BJ (cell line): ENCODE measurements around the gene ADORA3. TPM values are rescaled to one million over a fixed set of nuclear protein-coding genes. Genes with fewer than 3 reads are reported as not detected.

Experiments used
- CTCF ChIA-PET: fragments of 350-600 bp; formaldehyde crosslinking; extraction: SDS; loops from one replicate; lab custom pipeline; 2021; ENCODE audit warnings: antibody characterized with exemption, inconsistent platforms; lab: Yijun Ruan, JAX
- POLR2A ChIA-PET: fragments of 300-600 bp; sonication (Branson Sonifier 250); formaldehyde crosslinking; extraction: SDS; loops from one replicate; lab custom pipeline; 2021; ENCODE audit warnings: antibody characterized with exemption; lab: Charles Lee
- DNase-seq: peaks from one replicate; pipeline ENCODE4 v3.0.0-alpha.2; 2011; ENCODE audit warnings: low read depth
- H3K27me3 ChIP-seq: 2 replicates; pipeline ENCODE4 v1.6.0; 2011; ENCODE audit warnings: low read length; ENCODE audit not compliant: control insufficient read depth, insufficient read depth
- H3K36me3 ChIP-seq: 2 replicates; pipeline ENCODE4 v1.5.1; 2011; ENCODE audit warnings: low read length; ENCODE audit not compliant: control insufficient read depth, insufficient read depth
- H3K4me3 ChIP-seq: 2 replicates; pipeline ENCODE4 v1.5.1; 2011; ENCODE audit warnings: low read depth, mild to moderate bottlenecking, control low read depth, low read length
- CTCF ChIP-seq: IDR thresholded peaks from 2 replicates; pipeline ENCODE4 v1.5.1; 2011; ENCODE audit warnings: low read depth, mild to moderate bottlenecking, control low read depth, inconsistent platforms, low read length, moderate library complexity; ENCODE audit not compliant: insufficient read depth
- polyA plus RNA-seq: library from polyadenylated mRNA; depleted of rRNA; stranded (reverse); fragments of >200 nt; gene quantifications from 2 replicates; pipeline ENCODE4 v1.2.3, GENCODE V29; 2011

ADORA3 gene
- polyA plus RNA-seq, 1 experiment, result not detected

DNA sequence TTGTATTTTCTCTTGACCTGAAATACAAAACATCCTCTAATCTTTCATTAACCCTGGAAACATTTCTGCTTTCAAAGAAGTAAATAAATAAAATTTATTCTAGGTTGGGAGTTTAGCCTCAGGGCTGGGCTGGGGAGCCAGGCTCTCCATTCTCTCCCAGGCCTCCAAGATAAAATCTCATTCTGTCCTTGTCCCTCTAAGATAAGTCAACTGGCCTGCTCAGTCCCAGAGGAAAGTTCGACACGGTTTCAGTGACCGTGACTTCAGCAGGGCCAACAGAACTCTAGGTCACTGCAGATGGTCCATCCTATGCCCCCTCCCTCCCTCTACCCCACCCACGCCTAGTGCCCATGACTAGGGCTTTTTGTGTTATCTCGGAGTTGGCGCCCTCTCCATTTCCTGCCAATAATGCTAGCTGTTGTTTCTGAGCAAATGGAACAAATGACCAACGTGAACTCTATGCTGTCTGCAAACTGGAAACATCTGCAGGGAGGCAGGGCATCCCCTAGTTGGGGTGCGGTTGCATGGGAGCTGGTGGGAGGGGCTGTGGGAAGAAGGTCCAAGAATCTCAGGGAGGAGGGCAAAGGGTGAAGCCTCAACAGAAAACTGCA is 10.1 kb upstream of the ADORA3 start:
- DNase-seq, result no peak
- Histone ChIP-seq H3K27me3 (no peaks in the 10 kb centered on the region), H3K36me3 (no peaks in the 10 kb centered on the region), H3K4me3 (no peak overlapping the region)
- no peak for TF ChIP-seq CTCF
- ChIA-PET POLR2A (no interaction called here), CTCF (no interaction called here)

GRCh38 chr1:111512931-111513330 is 9.5 kb upstream of the ADORA3 start:
- no peak overlapping the region for H3K4me3 ChIP-seq
- no peaks in the 10 kb centered on the region for H3K27me3 ChIP-seq
- no peak for DNase-seq
- no peak for TF ChIP-seq CTCF
- ChIA-PET CTCF (no interaction called here), POLR2A (no interaction called here)
- no peaks in the 10 kb centered on the region for H3K36me3 ChIP-seq

- no peak for DNase-seq
- CTCF ChIA-PET, result interaction anchor here (0.7 to 1.0 kb wide), 2 partner anchors 9 to 172 kb away, joined by 3 read pairs; partner anchors contain the start of genes ADORA3 and TMIGD3
- H3K4me3 ChIP-seq, result no peak overlapping the region
- H3K36me3 ChIP-seq, result no peaks in the 10 kb centered on the region
- no peaks in the 10 kb centered on the region for H3K27me3 ChIP-seq
- TF ChIP-seq CTCF, result no peak
- POLR2A ChIA-PET, result no interaction called here
Observed at GRCh38 chr1:111512132-111512889, 8.9 kb upstream of the ADORA3 start.

DNA sequence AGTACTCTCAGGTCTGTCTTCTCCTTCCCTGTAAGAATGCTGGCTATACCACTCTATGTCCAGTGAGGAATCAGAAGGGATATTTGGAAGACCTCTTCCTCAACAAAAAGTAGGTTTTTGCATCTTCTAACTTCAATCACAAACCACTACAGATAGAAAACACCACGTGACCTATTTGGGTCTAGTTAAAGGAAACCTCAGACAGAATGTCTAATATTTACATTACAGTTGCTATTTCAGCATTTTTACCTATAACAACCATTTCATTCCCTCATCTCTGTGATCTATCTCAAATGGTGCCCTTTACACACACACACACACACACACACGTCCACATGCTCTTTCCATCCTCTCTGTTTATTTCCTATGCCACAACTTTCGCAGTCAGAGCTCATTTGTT is 7.9 kb upstream of the ADORA3 start:
- no peak for DNase-seq
- no peaks in the 10 kb centered on the region for H3K27me3 ChIP-seq
- ChIA-PET POLR2A (no interaction called here), CTCF (no interaction called here)
- H3K36me3 ChIP-seq, result no peaks in the 10 kb centered on the region
- no peak for TF ChIP-seq CTCF
- no peak overlapping the region for H3K4me3 ChIP-seq

GRCh38 chr1:111509997-111510375 is 6.6 kb upstream of the ADORA3 start:
- ChIA-PET CTCF (interaction anchor here (1.5 to 3.0 kb wide), 2 partner anchors 8 to 91 kb away, joined by 3 to 38 read pairs; no protein-coding TSS in a partner anchor), POLR2A (no interaction called here)
- no peaks in the 10 kb centered on the region for H3K27me3 ChIP-seq
- TF ChIP-seq CTCF, result no peak
- no peaks in the 10 kb centered on the region for H3K36me3 ChIP-seq
- no peak for DNase-seq
- H3K4me3 ChIP-seq, result no peak overlapping the region
